BE2C (cell line): Measurements from ENCODE around the gene JAK1.

Experiments
- DNase-seq: peaks from one replicate; pipeline ENCODE4 v3.0.0-alpha.2; 2020
- H3K27me3 ChIP-seq: fragments of 250-450 bp; sonication (Bioruptor Pico); 2 replicates; pipeline ENCODE4 v1.5.1; 2020; ENCODE audit warnings: mild to moderate bottlenecking
- H3K36me3 ChIP-seq: fragments of 250-450 bp; sonication (Bioruptor Pico); 2 replicates; pipeline ENCODE4 v1.5.1; 2020; ENCODE audit warnings: mild to moderate bottlenecking
- H3K4me1 ChIP-seq: fragments of 250-450 bp; sonication (Bioruptor Pico); 2 replicates; pipeline ENCODE4 v1.5.1; 2020
- H3K4me3 ChIP-seq: 2 replicates; pipeline ENCODE4 v1.5.1; 2011; ENCODE audit warnings: low read depth, low read length
- H3K9me3 ChIP-seq: fragments of 250-450 bp; sonication (Bioruptor Pico); 2 replicates; pipeline ENCODE4 v1.5.1; 2020
- TF ChIP-seq, protein P1 (sequence below): IDR thresholded peaks from 2 replicates; pipeline ENCODE4 v1.5.1; 2012; ENCODE audit warnings: mild to moderate bottlenecking, low read depth, low read length

Gene JAK1

GRCh38 chr1:64892576-64893573 lies 73.5 kb downstream of the JAK1 start:
- Histone ChIP-seq H3K36me3 (no peaks in the 10 kb centered on the region), H3K9me3 (no peaks in the 10 kb centered on the region), H3K4me1 (peaks cover 2% of the 10 kb centered on the region; the same call in 1 of the 2 replicates), H3K27me3 (no peaks in the 10 kb centered on the region), H3K4me3 (no peak overlapping the region)
- no peak for DNase-seq
- TF ChIP-seq, protein P1, sequence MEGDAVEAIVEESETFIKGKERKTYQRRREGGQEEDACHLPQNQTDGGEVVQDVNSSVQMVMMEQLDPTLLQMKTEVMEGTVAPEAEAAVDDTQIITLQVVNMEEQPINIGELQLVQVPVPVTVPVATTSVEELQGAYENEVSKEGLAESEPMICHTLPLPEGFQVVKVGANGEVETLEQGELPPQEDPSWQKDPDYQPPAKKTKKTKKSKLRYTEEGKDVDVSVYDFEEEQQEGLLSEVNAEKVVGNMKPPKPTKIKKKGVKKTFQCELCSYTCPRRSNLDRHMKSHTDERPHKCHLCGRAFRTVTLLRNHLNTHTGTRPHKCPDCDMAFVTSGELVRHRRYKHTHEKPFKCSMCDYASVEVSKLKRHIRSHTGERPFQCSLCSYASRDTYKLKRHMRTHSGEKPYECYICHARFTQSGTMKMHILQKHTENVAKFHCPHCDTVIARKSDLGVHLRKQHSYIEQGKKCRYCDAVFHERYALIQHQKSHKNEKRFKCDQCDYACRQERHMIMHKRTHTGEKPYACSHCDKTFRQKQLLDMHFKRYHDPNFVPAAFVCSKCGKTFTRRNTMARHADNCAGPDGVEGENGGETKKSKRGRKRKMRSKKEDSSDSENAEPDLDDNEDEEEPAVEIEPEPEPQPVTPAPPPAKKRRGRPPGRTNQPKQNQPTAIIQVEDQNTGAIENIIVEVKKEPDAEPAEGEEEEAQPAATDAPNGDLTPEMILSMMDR, result no peak

DNA sequence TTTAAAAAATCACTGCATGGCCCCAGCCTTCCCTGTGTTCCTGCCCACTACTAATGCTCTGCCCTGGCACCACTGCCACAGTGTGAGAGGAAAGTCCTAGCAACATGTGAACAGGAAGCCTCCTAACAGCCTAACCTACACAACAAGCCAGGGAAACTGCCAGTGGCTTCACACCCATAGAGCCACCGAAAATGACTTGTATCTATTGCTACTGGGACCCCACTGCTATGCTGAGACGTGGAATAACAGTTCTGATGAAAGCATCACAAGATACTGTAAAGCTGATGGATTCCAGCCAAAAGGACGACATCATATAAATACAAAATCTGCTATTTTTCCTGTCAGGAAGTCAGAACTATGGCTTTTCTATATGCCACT lies 74.9 kb downstream of the JAK1 start:
- TF ChIP-seq, protein P1, result no peak
- no peaks in the 10 kb centered on the region for H3K36me3 ChIP-seq
- no peaks in the 10 kb centered on the region for H3K4me1 ChIP-seq
- no peaks in the 10 kb centered on the region for H3K9me3 ChIP-seq
- no peak for DNase-seq
- no peak overlapping the region for H3K4me3 ChIP-seq
- H3K27me3 ChIP-seq, result no peaks in the 10 kb centered on the region

- no peaks in the 10 kb centered on the region for H3K36me3 ChIP-seq
- no peak for DNase-seq
- H3K4me3 ChIP-seq, result no peak overlapping the region
- H3K9me3 ChIP-seq, result no peaks in the 10 kb centered on the region
- H3K27me3 ChIP-seq, result no peaks in the 10 kb centered on the region
- no peaks in the 10 kb centered on the region for H3K4me1 ChIP-seq
- TF ChIP-seq, protein P1, result no peak
These were observed 75.5 kb downstream of the JAK1 start for GRCh38 chr1:64890699-64891447.

DNA sequence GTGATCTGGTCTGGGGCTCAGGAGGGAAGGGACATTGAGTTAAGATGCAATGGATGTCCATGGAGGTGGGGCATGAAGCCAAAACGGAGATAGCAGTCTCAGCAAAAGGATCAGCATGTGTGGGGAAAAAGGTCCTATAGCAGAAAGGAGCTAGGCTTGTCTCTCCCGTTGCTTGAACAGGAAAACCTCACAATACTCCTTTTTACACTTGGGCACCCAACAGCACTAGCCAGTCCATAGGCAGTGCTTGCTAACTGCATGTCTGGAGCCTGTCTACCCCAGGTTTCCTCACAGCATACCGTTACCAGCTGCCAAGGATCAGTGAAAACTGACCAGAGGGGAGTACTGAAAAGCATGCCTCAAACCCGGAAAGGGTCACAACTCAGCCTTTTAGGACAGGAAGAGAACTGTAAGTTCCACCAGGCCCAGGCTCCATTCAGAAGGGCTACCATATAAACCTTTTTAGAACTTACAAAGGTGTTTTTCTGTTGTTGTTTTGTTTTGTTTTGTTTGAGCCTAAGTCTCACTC lies 78.6 kb downstream of the JAK1 start:
- Histone ChIP-seq H3K4me1 (no peaks in the 10 kb centered on the region), H3K4me3 (no peak overlapping the region), H3K36me3 (no peaks in the 10 kb centered on the region), H3K9me3 (no peaks in the 10 kb centered on the region), H3K27me3 (no peaks in the 10 kb centered on the region)
- DNase-seq, result no peak
- TF ChIP-seq, protein P1, result no peak

GRCh38 chr1:64886877-64887276 lies 79.5 kb downstream of the JAK1 start:
- no peak for DNase-seq
- Histone ChIP-seq H3K9me3 (no peaks in the 10 kb centered on the region), H3K27me3 (no peaks in the 10 kb centered on the region), H3K36me3 (no peaks in the 10 kb centered on the region), H3K4me3 (no peak overlapping the region), H3K4me1 (no peaks in the 10 kb centered on the region)
- TF ChIP-seq, protein P1, result no peak
